Prostate gland (tissue), 2 donors: ENCODE results near the gene SHC3. TPM values are rescaled to one million over a fixed set of nuclear protein-coding genes. Genes with fewer than 3 reads are reported as not detected.

Experiments
- DNase-seq: peaks from one replicate; pipeline ENCODE4 v3.0.0-alpha.2; 2019; ENCODE audit warnings: low spot score
- H3K27ac ChIP-seq, 2 donors: fragments of 200-600 bp; sonication (generic); 2 replicates each; pipeline ENCODE4 v1.5.1; 2017 to 2019
- H3K27me3 ChIP-seq: fragments of 200-600 bp; sonication (generic); replicated peaks from 2 replicates; pipeline ENCODE4 v1.5.1; 2019; ENCODE audit not compliant: insufficient read depth
- H3K36me3 ChIP-seq, 2 donors: fragments of 200-600 bp; sonication (generic); 1 replicate in 1 of 2; 2 replicates in 1 of 2; pipeline versions ENCODE4 v1.5.1 to v1.8.1; 2017 to 2019
- H3K4me1 ChIP-seq: fragments of 200-600 bp; sonication (generic); replicated peaks from 2 replicates; pipeline ENCODE4 v1.5.1; 2019
- H3K4me3 ChIP-seq, 2 donors: fragments of 200-600 bp; sonication (generic); 2 replicates each; pipeline ENCODE4 v1.5.1; 2017 to 2019
- H3K9me3 ChIP-seq: fragments of 200-600 bp; sonication (generic); 2 replicates; pipeline ENCODE4 v1.5.1; 2017
- POLR2A ChIP-seq: fragments of 450-650 bp; IDR thresholded peaks from one replicate; pipeline ENCODE4 v1.6.1; 2016; ENCODE audit warnings: antibody characterized with exemption, mild to moderate bottlenecking
- POLR2AphosphoS5 ChIP-seq: sonication (generic); formaldehyde crosslinking; IDR thresholded peaks from one replicate; pipeline ENCODE4 v1.6.1; 2017; ENCODE audit warnings: antibody characterized with exemption
- WGBS: methylation state at CpG from one replicate; pipeline ENCODE4 v1.1.5; 2018; 5-methylcytosine and 5-hydroxymethylcytosine counted together
- intact Hi-C: fragments of 100-400 bp; cut with DNase I; formaldehyde crosslinking; loops from one replicate; pipeline ENCODE4 v1.14.2; 2022
- total RNA-seq, 2 donors: library from RNA; depleted of rRNA; stranded (reverse); fragments of >200 nt; gene quantifications; one replicate each; pipeline ENCODE4 v1.1.0, GENCODE V29; 2016
- TF ChIP-seq, protein P1 (sequence below), 4 experiments: fragments of 200-600 bp in 2 of 4; fragments of 450-650 bp in 2 of 4; sonication (generic) in 2 of 4; IDR thresholded peaks; 1 replicate in 3 of 4; 2 replicates in 1 of 4; pipeline ENCODE4 v1.5.1; 2016 to 2019; ENCODE audit warnings: antibody characterized with exemption in 4 of 4, mild to moderate bottlenecking in 2 of 4, moderate library complexity in 2 of 4

The SHC3 gene
- total RNA-seq, 2 donors from 2014 or later, result 0.34 to 0.59 TPM

DNA sequence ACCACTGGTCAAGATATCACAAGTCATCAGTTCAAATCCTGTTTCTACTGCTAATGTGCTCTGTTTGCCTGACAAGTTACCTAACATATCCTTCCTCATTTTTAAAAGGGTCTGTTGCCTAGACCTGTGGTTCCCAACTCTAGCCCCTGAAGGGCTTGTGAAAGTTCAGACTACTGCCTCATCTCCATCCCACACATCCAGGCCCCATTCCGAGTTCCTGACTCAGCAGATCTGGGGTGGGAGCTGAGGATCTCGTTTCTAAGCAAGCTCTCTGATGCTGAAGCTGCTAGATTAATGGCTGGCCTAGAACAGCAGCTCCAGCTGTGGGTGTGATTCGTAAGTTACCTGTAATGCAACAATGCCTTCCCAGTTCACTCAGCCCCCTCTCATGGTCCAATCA is 154.9 kb downstream of the SHC3 start:
- TF ChIP-seq, protein P1, sequence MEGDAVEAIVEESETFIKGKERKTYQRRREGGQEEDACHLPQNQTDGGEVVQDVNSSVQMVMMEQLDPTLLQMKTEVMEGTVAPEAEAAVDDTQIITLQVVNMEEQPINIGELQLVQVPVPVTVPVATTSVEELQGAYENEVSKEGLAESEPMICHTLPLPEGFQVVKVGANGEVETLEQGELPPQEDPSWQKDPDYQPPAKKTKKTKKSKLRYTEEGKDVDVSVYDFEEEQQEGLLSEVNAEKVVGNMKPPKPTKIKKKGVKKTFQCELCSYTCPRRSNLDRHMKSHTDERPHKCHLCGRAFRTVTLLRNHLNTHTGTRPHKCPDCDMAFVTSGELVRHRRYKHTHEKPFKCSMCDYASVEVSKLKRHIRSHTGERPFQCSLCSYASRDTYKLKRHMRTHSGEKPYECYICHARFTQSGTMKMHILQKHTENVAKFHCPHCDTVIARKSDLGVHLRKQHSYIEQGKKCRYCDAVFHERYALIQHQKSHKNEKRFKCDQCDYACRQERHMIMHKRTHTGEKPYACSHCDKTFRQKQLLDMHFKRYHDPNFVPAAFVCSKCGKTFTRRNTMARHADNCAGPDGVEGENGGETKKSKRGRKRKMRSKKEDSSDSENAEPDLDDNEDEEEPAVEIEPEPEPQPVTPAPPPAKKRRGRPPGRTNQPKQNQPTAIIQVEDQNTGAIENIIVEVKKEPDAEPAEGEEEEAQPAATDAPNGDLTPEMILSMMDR (IDR thresholded peaks at IDR 0.05), result no peak
- no peak for TF ChIP-seq POLR2AphosphoS5
- TF ChIP-seq POLR2A, result no peak
- Histone ChIP-seq H3K4me3 (no peak overlapping the region), H3K27me3 (no peaks in the 10 kb centered on the region), H3K36me3 (no peaks in the 10 kb centered on the region), H3K27ac (no peak overlapping the region), H3K4me1 (peaks cover 5% of the 10 kb centered on the region), H3K9me3 (no peaks in the 10 kb centered on the region)
- intact Hi-C loops, result no loop called here
- 72% methylated on average over 3 of the region's 3 CpGs for WGBS
- no peak for DNase-seq

DNA sequence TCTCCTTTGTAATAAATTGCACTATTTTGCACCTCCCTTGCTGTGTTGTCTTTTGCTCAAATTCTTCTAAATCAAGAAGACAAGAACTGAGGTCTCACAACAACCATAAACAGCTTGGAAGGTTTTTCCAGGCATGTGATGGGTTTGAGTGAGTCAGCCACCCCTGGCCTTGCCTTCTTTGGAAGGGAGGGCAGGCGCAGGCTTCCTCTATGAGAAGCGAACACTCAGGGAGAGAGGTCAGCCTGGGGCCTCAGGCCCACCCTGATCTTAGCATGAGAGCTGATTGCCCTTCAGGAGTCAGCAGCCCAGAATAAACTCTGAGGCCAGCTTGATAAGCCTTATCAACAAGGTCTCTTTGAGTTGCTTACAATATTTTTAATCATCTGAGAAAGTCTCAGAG is 155.7 kb downstream of the SHC3 start:
- intact Hi-C loops, result no loop called here
- no peak for TF ChIP-seq POLR2A
- peak; percentile 7 for TF ChIP-seq POLR2AphosphoS5
- peaks cover 5% of the 10 kb centered on the region for H3K4me1 ChIP-seq
- no peak overlapping the region for H3K4me3 ChIP-seq
- H3K36me3 ChIP-seq, result no peaks in the 10 kb centered on the region
- H3K9me3 ChIP-seq, result no peaks in the 10 kb centered on the region
- 79% methylated on average over 2 of the region's 2 CpGs for WGBS
- H3K27ac ChIP-seq, result peak overlapping the region in 1 of 2 donors; percentile 25
- H3K27me3 ChIP-seq, result no peaks in the 10 kb centered on the region
- DNase-seq, result no peak

DNA sequence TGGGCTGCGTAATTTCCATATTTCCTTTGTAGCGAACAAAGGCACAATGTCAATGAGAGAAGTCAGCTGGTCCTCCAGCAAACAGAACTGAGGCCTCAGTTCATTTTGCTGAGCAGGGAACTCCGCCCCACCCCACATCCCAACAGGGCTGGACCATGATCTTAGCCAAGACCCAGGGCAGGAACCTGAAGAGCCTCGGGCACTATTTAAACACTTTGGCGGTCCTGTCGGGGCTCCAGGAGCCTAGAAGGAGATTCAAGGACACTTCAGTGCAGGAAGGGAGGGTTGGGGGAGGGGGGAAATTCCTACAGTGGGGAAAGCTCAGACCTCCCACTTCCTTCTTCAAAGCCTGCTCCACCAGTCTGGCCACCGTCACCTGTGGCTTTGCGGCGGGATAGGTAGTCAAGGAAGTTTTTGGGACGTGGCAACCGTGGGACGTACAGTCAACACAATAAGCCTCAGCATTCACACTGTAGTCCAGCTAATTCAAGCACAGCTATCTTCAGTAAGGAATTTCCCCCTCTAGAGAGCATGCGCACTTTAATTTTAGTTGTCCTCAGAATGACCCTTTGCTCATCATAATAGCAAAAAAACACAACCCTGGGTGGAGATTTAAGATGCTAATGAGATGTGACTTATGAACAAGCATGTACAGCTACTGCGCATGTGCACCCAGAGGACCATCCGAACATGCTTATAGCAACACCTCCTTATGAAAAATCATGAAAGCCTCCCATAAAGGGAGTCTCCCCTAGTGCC is 156.4 kb downstream of the SHC3 start:
- no peaks in the 10 kb centered on the region for H3K27me3 ChIP-seq
- intact Hi-C loops, result no loop called here
- H3K9me3 ChIP-seq, result no peaks in the 10 kb centered on the region
- TF ChIP-seq POLR2AphosphoS5, result peak; percentile 81
- TF ChIP-seq, protein P1 (IDR thresholded peaks at IDR 0.05), result no peak
- no peak for TF ChIP-seq POLR2A
- peaks cover 5% of the 10 kb centered on the region for H3K4me1 ChIP-seq
- 51% methylated on average over 15 of the region's 15 CpGs for WGBS
- DNase-seq, result peak; percentile 81
- peak overlapping the region; percentile 45 to 69 for H3K27ac ChIP-seq
- H3K36me3 ChIP-seq, result no peaks in the 10 kb centered on the region
- no peak overlapping the region for H3K4me3 ChIP-seq

DNA sequence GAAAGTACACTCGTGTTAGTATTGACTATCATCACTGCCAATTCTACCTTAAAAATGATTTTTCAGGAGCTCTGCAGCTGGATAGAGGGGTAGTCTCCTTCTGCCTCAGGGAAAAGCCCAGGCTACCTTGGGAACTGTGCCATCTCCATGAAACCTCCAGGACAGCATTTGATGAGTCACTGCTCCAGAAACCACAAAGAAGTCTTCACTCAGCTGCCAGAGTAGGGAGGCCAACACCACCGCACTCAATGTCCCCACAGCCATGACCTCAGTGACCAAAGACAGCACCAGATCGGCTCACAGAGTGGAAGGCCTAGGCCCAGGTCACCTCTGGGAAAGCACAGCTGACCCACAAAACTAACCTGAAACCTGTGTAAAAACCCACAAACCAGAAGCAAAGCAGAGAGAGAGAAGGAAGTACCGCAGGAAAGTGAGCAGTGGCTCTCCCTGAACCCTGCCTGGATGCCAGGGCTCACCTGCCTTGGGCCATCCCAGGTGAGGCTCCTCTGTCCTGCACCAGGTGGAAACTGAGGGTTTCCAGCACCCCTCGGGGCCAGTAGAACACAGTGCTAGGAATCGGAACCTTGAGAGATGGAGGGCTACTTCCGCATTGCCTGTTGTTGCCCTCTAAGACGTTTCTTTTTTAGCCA is 157.3 kb downstream of the SHC3 start:
- Histone ChIP-seq H3K36me3 (no peaks in the 10 kb centered on the region), H3K4me3 (no peak overlapping the region), H3K27ac (peak overlapping the region; percentile 45 to 69), H3K27me3 (no peaks in the 10 kb centered on the region), H3K9me3 (no peaks in the 10 kb centered on the region), H3K4me1 (peaks cover 5% of the 10 kb centered on the region)
- TF ChIP-seq POLR2A, result no peak
- TF ChIP-seq POLR2AphosphoS5, result peak; percentile 11
- WGBS, result 69% methylated on average over 8 of the region's 8 CpGs
- intact Hi-C loops, result no loop called here
- DNase-seq, result no peak

DNA sequence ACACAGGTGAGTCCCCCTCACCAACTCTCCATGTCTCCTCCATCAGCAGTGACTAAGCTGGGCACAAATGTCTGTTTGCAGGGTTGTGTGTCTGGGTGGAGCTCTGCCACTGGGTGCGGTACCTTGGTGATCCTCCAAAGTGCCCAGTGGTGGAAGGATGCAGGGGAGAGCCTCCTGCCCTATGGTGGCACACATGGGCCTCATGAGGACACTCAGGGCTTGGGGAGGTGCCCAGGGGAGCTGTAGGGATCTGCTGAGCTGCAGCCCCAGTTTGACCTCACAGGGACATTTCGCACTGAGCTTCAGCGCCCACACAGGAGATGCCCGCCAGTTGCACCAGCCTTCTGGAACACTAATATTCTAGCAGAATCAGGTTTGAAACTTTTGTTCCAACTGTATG is 157.9 kb downstream of the SHC3 start:
- H3K4me1 ChIP-seq, result peaks cover 5% of the 10 kb centered on the region
- no peaks in the 10 kb centered on the region for H3K27me3 ChIP-seq
- no peak for DNase-seq
- H3K27ac ChIP-seq, result no peak overlapping the region
- no peak for TF ChIP-seq POLR2AphosphoS5
- TF ChIP-seq POLR2A, result no peak
- TF ChIP-seq, protein P1 (IDR thresholded peaks at IDR 0.05), result no peak
- intact Hi-C loops, result no loop called here
- no peak overlapping the region for H3K4me3 ChIP-seq
- WGBS, result 98% methylated on average over 4 of the region's 4 CpGs
- H3K9me3 ChIP-seq, result no peaks in the 10 kb centered on the region
- no peaks in the 10 kb centered on the region for H3K36me3 ChIP-seq
